Stimulated activated CD8-positive, alpha-beta memory T cell treated with anti-CD3 and anti-CD28 coated beads, Interleukin-4, amount 100 ng/mL, for 48 hours (primary cell): ENCODE measurements around the gene PIGP.
"Not testable (repeated sequence)": the region's sequence is repeated elsewhere in the genome, so short reads cannot be mapped to it uniquely, and the experiment has no call there.

Source experiments
- DNase-seq: peaks from one replicate; pipeline ENCODE4 v3.0.0-alpha.2; 2020

The PIGP gene

GRCh38 chr21:37041706-37042271, 31.1 kb downstream of the PIGP start:
- DNase-seq: no peak

GRCh38 chr21:37040212-37040611, 32.7 kb downstream of the PIGP start:
- no peak for DNase-seq

DNA sequence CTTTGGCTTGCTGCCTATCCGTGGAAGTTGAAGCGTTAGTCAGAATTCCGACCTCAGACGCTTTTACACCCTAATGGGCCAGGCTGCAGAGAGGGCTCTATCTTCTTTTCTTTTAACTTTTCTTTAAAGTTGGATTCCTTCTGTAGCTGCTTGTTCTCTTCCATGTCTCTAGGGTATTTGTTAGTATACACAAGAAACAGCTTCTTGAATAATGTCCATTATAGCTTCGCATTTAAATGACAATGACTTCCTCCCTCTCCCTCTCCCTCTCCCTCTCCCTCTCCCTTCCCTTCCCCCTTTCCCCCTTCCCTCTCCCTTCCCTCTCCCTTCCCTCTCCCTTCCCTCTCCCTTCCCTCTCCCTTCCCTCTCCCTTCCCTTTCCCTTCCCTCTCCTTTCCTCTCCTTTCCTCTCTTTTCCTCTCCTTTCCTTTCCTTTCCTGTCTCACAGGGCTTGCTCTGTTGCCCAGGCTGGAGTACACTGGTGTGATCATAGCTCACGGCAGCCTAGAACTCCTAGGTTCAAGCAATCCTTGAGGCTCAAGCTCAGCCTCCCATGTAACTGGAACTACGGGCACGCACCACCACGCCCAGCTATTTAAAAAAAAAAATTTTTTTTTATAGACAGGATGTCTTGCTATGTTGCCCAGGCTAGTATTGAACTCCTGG, 33.3 kb downstream of the PIGP start:
- DNase-seq: no peak

GRCh38 chr21:37036177-37036576, 36.7 kb downstream of the PIGP start:
- DNase-seq: no peak

- not testable (repeated sequence) for DNase-seq
These were observed 38.5 kb downstream of the PIGP start for GRCh38 chr21:37034394-37034793.

- DNase-seq: no peak
These were observed 39.9 kb downstream of the PIGP start for GRCh38 chr21:37032877-37033471.

- DNase-seq: no peak
These were observed 40.6 kb downstream of the PIGP start for GRCh38 chr21:37032293-37032692.

DNA sequence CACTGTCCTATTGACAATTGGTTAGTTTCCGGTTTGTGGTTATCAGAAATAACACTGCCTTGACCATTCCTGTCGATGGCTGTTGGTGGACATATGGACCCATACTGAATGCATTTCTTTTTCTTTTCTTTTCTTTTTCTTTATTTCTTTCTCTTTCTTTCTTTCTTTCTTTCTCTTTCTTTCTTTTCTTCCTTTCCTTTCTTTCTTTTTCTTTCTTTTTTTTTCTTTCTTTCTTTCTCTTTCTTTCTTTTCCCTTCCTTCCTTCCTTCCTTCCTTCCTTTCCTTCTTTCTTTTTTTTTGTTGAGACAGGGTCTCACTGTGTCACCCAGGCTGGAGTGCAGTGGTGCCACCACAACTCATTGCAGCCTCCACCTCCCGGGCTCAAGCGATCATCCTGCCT, 42.0 kb downstream of the PIGP start:
- no peak for DNase-seq

DNA sequence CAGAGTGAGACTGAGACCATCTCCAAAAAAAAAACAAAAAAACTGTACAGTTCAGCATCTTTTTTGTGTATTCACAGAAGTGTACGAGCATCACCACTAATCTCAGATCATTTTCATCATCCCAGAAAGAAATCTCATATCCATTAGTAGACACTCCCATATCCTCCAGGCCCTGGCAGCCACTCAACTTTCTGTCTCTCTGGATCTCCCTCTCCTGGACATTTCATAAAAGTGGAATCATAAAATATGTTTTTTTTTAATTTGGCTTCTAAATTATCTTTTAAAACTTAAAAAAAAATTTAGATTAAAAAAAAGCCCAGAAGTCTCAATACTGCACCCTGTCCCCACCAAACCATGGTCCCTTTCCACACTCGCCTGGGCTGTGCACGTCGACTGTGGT, 44.3 kb downstream of the PIGP start:
- DNase-seq: no peak

- no peak for DNase-seq
These were observed 46.4 kb downstream of the PIGP start for GRCh38 chr21:37026499-37026898.

GRCh38 chr21:37017951-37018679, 54.8 kb downstream of the PIGP start:
- DNase-seq: no peak
